ENCODE results near the gene SREBF2. TPM values are rescaled to one million over a fixed set of nuclear protein-coding genes. Genes with fewer than 3 reads are reported as not detected.
A peak's percentile ranks its signal among the peaks of the same experiment; 100 is the strongest.

SREBF2 gene
- polyA plus RNA-seq, 1 donor from 2014 or later: 73.0 TPM

DNA sequence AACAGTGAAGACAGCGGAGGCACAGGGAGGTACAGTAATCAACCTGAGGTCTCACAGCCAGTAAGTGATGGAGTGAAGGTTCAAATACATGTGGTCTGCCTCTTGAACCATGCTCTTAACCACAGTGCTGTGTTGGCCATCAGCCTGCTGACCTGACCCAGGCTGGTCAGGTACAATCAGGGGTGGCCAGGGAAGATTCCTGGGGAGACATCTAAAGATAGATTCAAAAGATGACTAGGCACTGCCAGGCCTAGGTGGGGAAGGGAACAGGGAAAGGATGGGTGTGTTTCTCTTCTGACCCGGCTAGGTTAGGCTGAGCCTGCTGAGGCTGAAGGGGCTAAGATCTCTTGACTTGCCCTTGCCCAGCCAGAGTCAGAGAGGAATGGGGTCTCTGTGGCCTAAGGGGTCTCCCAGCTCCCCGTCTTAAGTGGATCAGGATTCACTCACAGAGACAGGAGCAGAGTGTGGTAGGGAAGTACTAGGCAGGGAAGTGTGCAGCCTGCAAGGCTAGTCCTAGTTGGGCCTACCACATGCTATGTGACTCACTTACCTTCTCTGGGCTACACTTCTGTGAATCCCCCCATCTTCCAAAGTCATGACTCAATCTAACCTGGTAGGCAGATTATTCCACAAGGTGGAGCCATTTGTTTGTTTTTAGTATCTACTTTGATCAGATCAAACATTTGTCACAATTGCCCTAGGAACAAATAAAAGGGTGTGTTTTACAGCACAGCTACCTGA, 10.4 kb upstream of the SREBF2 start:
- Histone ChIP-seq H3K9ac (ENCODE audit: low read length) (no peak overlapping the region), H3K9me2 (ENCODE audit: insufficient read depth, low read length) (no peaks in the 10 kb centered on the region), H3K36me3 (ENCODE audit: insufficient read depth, low read length) (no peaks in the 10 kb centered on the region), H3K27me3 (ENCODE audit: insufficient read depth, low read depth, low read length) (no peaks in the 10 kb centered on the region), H3K4me2 (ENCODE audit: low read length) (no peak overlapping the region), H3K27ac (ENCODE audit: low read length) (no peak overlapping the region), H2AFZ (ENCODE audit: low read depth, low read length) (no peak overlapping the region), H3K4me3 (ENCODE audit: low read length) (no peak overlapping the region), H3K79me2 (replicated peaks; ENCODE audit: insufficient read depth, low read length) (no peaks in the 10 kb centered on the region), H3K9me3 (ENCODE audit: low read length) (no peaks in the 10 kb centered on the region), H3F3A (ENCODE audit: insufficient read depth, low read length, poor library complexity, severe bottlenecking) (no peaks in the 10 kb centered on the region), H4K20me1 (ENCODE audit: insufficient read depth) (no peaks in the 10 kb centered on the region)
- TF ChIP-seq POLR2AphosphoS5 (IDR thresholded peaks at IDR 0.05) (no peak), SMC3 (conservative IDR thresholded peaks at IDR 0.05; ENCODE audit: poor library complexity) (peak; percentile 66), EP300 (conservative IDR thresholded peaks at IDR 0.05; ENCODE audit: poor library complexity, severe bottlenecking) (no peak), MXI1 (conservative IDR thresholded peaks at IDR 0.05; ENCODE audit: poor library complexity, severe bottlenecking) (no peak), EZH2 (IDR thresholded peaks at IDR 0.05; ENCODE audit: borderline replicate concordance, insufficient read depth, low read length, poor library complexity, severe bottlenecking) (no peak), TAF1 (IDR thresholded peaks at IDR 0.05; ENCODE audit: low read depth) (no peak), RAD21 (conservative IDR thresholded peaks at IDR 0.05) (peak; percentile 71)
- TF ChIP-seq, protein P1, sequence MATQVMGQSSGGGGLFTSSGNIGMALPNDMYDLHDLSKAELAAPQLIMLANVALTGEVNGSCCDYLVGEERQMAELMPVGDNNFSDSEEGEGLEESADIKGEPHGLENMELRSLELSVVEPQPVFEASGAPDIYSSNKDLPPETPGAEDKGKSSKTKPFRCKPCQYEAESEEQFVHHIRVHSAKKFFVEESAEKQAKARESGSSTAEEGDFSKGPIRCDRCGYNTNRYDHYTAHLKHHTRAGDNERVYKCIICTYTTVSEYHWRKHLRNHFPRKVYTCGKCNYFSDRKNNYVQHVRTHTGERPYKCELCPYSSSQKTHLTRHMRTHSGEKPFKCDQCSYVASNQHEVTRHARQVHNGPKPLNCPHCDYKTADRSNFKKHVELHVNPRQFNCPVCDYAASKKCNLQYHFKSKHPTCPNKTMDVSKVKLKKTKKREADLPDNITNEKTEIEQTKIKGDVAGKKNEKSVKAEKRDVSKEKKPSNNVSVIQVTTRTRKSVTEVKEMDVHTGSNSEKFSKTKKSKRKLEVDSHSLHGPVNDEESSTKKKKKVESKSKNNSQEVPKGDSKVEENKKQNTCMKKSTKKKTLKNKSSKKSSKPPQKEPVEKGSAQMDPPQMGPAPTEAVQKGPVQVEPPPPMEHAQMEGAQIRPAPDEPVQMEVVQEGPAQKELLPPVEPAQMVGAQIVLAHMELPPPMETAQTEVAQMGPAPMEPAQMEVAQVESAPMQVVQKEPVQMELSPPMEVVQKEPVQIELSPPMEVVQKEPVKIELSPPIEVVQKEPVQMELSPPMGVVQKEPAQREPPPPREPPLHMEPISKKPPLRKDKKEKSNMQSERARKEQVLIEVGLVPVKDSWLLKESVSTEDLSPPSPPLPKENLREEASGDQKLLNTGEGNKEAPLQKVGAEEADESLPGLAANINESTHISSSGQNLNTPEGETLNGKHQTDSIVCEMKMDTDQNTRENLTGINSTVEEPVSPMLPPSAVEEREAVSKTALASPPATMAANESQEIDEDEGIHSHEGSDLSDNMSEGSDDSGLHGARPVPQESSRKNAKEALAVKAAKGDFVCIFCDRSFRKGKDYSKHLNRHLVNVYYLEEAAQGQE (IDR thresholded peaks at IDR 0.05; ENCODE audit: borderline replicate concordance): no peak
- TF ChIP-seq, protein P2, sequence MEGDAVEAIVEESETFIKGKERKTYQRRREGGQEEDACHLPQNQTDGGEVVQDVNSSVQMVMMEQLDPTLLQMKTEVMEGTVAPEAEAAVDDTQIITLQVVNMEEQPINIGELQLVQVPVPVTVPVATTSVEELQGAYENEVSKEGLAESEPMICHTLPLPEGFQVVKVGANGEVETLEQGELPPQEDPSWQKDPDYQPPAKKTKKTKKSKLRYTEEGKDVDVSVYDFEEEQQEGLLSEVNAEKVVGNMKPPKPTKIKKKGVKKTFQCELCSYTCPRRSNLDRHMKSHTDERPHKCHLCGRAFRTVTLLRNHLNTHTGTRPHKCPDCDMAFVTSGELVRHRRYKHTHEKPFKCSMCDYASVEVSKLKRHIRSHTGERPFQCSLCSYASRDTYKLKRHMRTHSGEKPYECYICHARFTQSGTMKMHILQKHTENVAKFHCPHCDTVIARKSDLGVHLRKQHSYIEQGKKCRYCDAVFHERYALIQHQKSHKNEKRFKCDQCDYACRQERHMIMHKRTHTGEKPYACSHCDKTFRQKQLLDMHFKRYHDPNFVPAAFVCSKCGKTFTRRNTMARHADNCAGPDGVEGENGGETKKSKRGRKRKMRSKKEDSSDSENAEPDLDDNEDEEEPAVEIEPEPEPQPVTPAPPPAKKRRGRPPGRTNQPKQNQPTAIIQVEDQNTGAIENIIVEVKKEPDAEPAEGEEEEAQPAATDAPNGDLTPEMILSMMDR (IDR thresholded peaks at IDR 0.05; ENCODE audit: poor library complexity, severe bottlenecking): peak; percentile 66

DNA sequence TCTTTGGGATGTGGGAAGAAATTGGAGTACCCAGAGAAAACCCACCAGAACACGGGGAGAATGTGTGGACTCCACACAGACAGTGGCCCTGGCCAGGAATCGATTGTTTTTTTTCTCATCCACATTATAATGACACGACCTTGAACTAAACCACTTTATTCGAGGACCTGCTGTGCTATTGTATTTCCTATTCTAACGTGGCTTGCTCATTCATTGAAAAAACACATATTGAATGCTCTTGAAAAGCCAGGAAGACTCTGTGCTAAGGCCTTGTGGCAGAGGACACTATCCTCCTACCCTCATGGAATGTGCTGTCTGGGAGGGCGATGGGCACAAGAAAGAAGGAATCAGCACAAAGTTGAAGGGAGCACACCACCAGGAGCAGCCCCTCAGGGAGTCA, 9.1 kb upstream of the SREBF2 start:
- no peak overlapping the region for H3K9ac ChIP-seq (ENCODE audit: low read length)

More for the DNA sequence above, 9.1 kb upstream of the SREBF2 start:
- H3K27ac ChIP-seq (ENCODE audit: low read length): no peak overlapping the region
- no peaks in the 10 kb centered on the region for H4K20me1 ChIP-seq (ENCODE audit: insufficient read depth)
- no peaks in the 10 kb centered on the region for H3K36me3 ChIP-seq (ENCODE audit: insufficient read depth, low read length)
- no peaks in the 10 kb centered on the region for H3F3A ChIP-seq (ENCODE audit: insufficient read depth, low read length, poor library complexity, severe bottlenecking)
- no peak overlapping the region for H3K4me2 ChIP-seq (ENCODE audit: low read length)
- no peaks in the 10 kb centered on the region for H3K27me3 ChIP-seq (ENCODE audit: insufficient read depth, low read depth, low read length)
- no peaks in the 10 kb centered on the region for H3K9me3 ChIP-seq (ENCODE audit: low read length)
- no peak overlapping the region for H2AFZ ChIP-seq (ENCODE audit: low read depth, low read length)
- TF ChIP-seq RAD21 (conservative IDR thresholded peaks at IDR 0.05) (no peak), EP300 (conservative IDR thresholded peaks at IDR 0.05; ENCODE audit: poor library complexity, severe bottlenecking) (no peak), EZH2 (IDR thresholded peaks at IDR 0.05; ENCODE audit: borderline replicate concordance, insufficient read depth, low read length, poor library complexity, severe bottlenecking) (no peak), TAF1 (IDR thresholded peaks at IDR 0.05; ENCODE audit: low read depth) (no peak), MXI1 (conservative IDR thresholded peaks at IDR 0.05; ENCODE audit: poor library complexity, severe bottlenecking) (no peak), POLR2AphosphoS5 (IDR thresholded peaks at IDR 0.05) (no peak), SMC3 (conservative IDR thresholded peaks at IDR 0.05; ENCODE audit: poor library complexity) (no peak)
- TF ChIP-seq, protein P2 (IDR thresholded peaks at IDR 0.05; ENCODE audit: poor library complexity, severe bottlenecking): no peak
- TF ChIP-seq, protein P1 (IDR thresholded peaks at IDR 0.05; ENCODE audit: borderline replicate concordance): no peak
- H3K4me3 ChIP-seq (ENCODE audit: low read length): no peak overlapping the region
- no peaks in the 10 kb centered on the region for H3K9me2 ChIP-seq (ENCODE audit: insufficient read depth, low read length)
- H3K79me2 ChIP-seq (replicated peaks; ENCODE audit: insufficient read depth, low read length): no peaks in the 10 kb centered on the region
